T-helper 17 cell (primary cell): Measurements from ENCODE around the gene FRMD3. TPM values are rescaled to one million over a fixed set of nuclear protein-coding genes. Genes with fewer than 3 reads are reported as not detected.
"Not testable (repeated sequence)": the region's sequence is repeated elsewhere in the genome, so short reads cannot be mapped to it uniquely, and the experiment has no call there.

Experiments
- ATAC-seq: fragments of 150-1000 bp; cut with Tn5 transposase; 2 replicates; pipeline ENCODE4 v1.10.0; 2021; ENCODE audit warnings: mild to moderate bottlenecking, moderate library complexity
- DNase-seq, 3 donors: peaks; one replicate each; pipeline versions ENCODE4 v3.0.0 to v3.0.0-alpha.2; 2020 to 2021
- H3K9me3 ChIP-seq: one replicate; pipeline ENCODE4 v1.7.0; 2013; ENCODE audit warnings: low read length, mild to moderate bottlenecking; ENCODE audit not compliant: control insufficient read depth, poor library complexity, severe bottlenecking
- H3K27ac Mint-ChIP-seq: one replicate; pipeline ENCODE4 v1.8.0; 2022; ENCODE audit warnings: mild to moderate bottlenecking, moderate library complexity, mixed read lengths
- H3K27me3 Mint-ChIP-seq: one replicate; pipeline ENCODE4 v1.8.0; 2022; ENCODE audit warnings: mixed read lengths
- H3K36me3 Mint-ChIP-seq: one replicate; pipeline ENCODE4 v1.8.0; 2022; ENCODE audit warnings: low read depth, mixed read lengths
- H3K4me1 Mint-ChIP-seq: one replicate; pipeline ENCODE4 v1.8.0; 2022; ENCODE audit warnings: mild to moderate bottlenecking, mixed read lengths
- H3K4me3 Mint-ChIP-seq: one replicate; pipeline ENCODE4 v1.8.0; 2022; ENCODE audit warnings: mild to moderate bottlenecking, moderate library complexity, mixed read lengths
- total RNA-seq, 4 donors: library from RNA in 2 of 4; stranded (reverse) in 2 of 4; gene quantifications; one replicate each; pipeline ENCODE4 v1.2.3 and lab custom pipeline; 2022 to 2026

The FRMD3 gene
- total RNA-seq, 2 donors from 2014 or later, result 1.4 to 18.9 TPM

GRCh38 chr9:83384214-83384613 is 154.0 kb downstream of the FRMD3 start:
- no peak for ATAC-seq
- Mint-ChIP-seq H3K27me3 (no peaks in the 10 kb centered on the region), H3K4me3 (no peak overlapping the region), H3K27ac (no peak overlapping the region), H3K4me1 (no peaks in the 10 kb centered on the region), H3K36me3 (no peaks in the 10 kb centered on the region)
- no peak for DNase-seq
- peaks cover 3% of the 10 kb centered on the region for H3K9me3 ChIP-seq

GRCh38 chr9:83383034-83383433 is 155.2 kb downstream of the FRMD3 start:
- Mint-ChIP-seq H3K27ac (no peak overlapping the region), H3K4me3 (no peak overlapping the region), H3K27me3 (no peaks in the 10 kb centered on the region), H3K36me3 (no peaks in the 10 kb centered on the region), H3K4me1 (no peaks in the 10 kb centered on the region)
- ATAC-seq, result no peak
- H3K9me3 ChIP-seq, result peaks cover 3% of the 10 kb centered on the region
- no peak for DNase-seq

GRCh38 chr9:83382421-83382820 is 155.8 kb downstream of the FRMD3 start:
- no peak for DNase-seq
- peaks cover 3% of the 10 kb centered on the region for H3K9me3 ChIP-seq
- H3K27ac Mint-ChIP-seq, result no peak overlapping the region
- H3K4me3 Mint-ChIP-seq, result no peak overlapping the region
- ATAC-seq, result no peak
- no peaks in the 10 kb centered on the region for H3K36me3 Mint-ChIP-seq
- H3K4me1 Mint-ChIP-seq, result no peaks in the 10 kb centered on the region
- H3K27me3 Mint-ChIP-seq, result no peaks in the 10 kb centered on the region

GRCh38 chr9:83379045-83379444 is 159.2 kb downstream of the FRMD3 start:
- Mint-ChIP-seq H3K27ac (no peak overlapping the region), H3K4me3 (no peak overlapping the region), H3K36me3 (no peaks in the 10 kb centered on the region), H3K27me3 (no peaks in the 10 kb centered on the region), H3K4me1 (no peaks in the 10 kb centered on the region)
- ATAC-seq (no peak), DNase-seq (no peak)
- no peaks in the 10 kb centered on the region for H3K9me3 ChIP-seq

- H3K4me3 Mint-ChIP-seq, result no peak overlapping the region
- no peak for ATAC-seq
- no peaks in the 10 kb centered on the region for H3K9me3 ChIP-seq
- no peaks in the 10 kb centered on the region for H3K27me3 Mint-ChIP-seq
- no peaks in the 10 kb centered on the region for H3K4me1 Mint-ChIP-seq
- H3K27ac Mint-ChIP-seq, result no peak overlapping the region
- DNase-seq, result no peak
- H3K36me3 Mint-ChIP-seq, result no peaks in the 10 kb centered on the region
Measured at GRCh38 chr9:83372957-83373356, 165.2 kb downstream of the FRMD3 start.

GRCh38 chr9:83367326-83367725 is 170.9 kb downstream of the FRMD3 start:
- Mint-ChIP-seq H3K36me3 (no peaks in the 10 kb centered on the region), H3K27ac (no peak overlapping the region), H3K4me1 (no peaks in the 10 kb centered on the region), H3K4me3 (no peak overlapping the region), H3K27me3 (no peaks in the 10 kb centered on the region)
- no peaks in the 10 kb centered on the region for H3K9me3 ChIP-seq
- ATAC-seq, result no peak
- DNase-seq, result no peak

- Mint-ChIP-seq H3K27ac (no peak overlapping the region), H3K4me3 (no peak overlapping the region), H3K27me3 (no peaks in the 10 kb centered on the region), H3K4me1 (no peaks in the 10 kb centered on the region), H3K36me3 (no peaks in the 10 kb centered on the region)
- no peak for ATAC-seq
- H3K9me3 ChIP-seq, result no peaks in the 10 kb centered on the region
- DNase-seq, result no peak
Measured at GRCh38 chr9:83362341-83362995, 175.7 kb downstream of the FRMD3 start.

GRCh38 chr9:83359039-83359438 is 179.2 kb downstream of the FRMD3 start:
- Mint-ChIP-seq H3K36me3 (no peaks in the 10 kb centered on the region), H3K4me1 (no peaks in the 10 kb centered on the region), H3K27ac (no peak overlapping the region), H3K27me3 (no peaks in the 10 kb centered on the region), H3K4me3 (no peak overlapping the region)
- ATAC-seq, result no peak
- DNase-seq, result no peak
- H3K9me3 ChIP-seq, result no peaks in the 10 kb centered on the region

GRCh38 chr9:83358493-83358892 is 179.7 kb downstream of the FRMD3 start:
- H3K9me3 ChIP-seq, H3K4me1 Mint-ChIP-seq, ATAC-seq, DNase-seq, H3K4me3 Mint-ChIP-seq, H3K27me3 Mint-ChIP-seq, H3K27ac Mint-ChIP-seq, H3K36me3 Mint-ChIP-seq: not testable (repeated sequence)

- H3K27ac Mint-ChIP-seq, result no peak overlapping the region
- no peaks in the 10 kb centered on the region for H3K36me3 Mint-ChIP-seq
- DNase-seq (no peak), ATAC-seq (no peak)
- no peaks in the 10 kb centered on the region for H3K4me1 Mint-ChIP-seq
- no peaks in the 10 kb centered on the region for H3K27me3 Mint-ChIP-seq
- H3K4me3 Mint-ChIP-seq, result no peak overlapping the region
- H3K9me3 ChIP-seq, result no peaks in the 10 kb centered on the region
Measured at GRCh38 chr9:83355729-83356151, 182.5 kb downstream of the FRMD3 start.

GRCh38 chr9:83355024-83355444 is 183.2 kb downstream of the FRMD3 start:
- no peak overlapping the region for H3K4me3 Mint-ChIP-seq
- H3K9me3 ChIP-seq, result no peaks in the 10 kb centered on the region
- no peaks in the 10 kb centered on the region for H3K4me1 Mint-ChIP-seq
- H3K27ac Mint-ChIP-seq, result no peak overlapping the region
- no peaks in the 10 kb centered on the region for H3K27me3 Mint-ChIP-seq
- ATAC-seq, result no peak
- DNase-seq, result no peak
- no peaks in the 10 kb centered on the region for H3K36me3 Mint-ChIP-seq

- DNase-seq, result no peak
- Mint-ChIP-seq H3K4me3 (no peak overlapping the region), H3K36me3 (no peaks in the 10 kb centered on the region), H3K27ac (no peak overlapping the region), H3K27me3 (no peaks in the 10 kb centered on the region), H3K4me1 (peaks cover 2% of the 10 kb centered on the region)
- no peak for ATAC-seq
- no peaks in the 10 kb centered on the region for H3K9me3 ChIP-seq
Measured at GRCh38 chr9:83349031-83349430, 189.2 kb downstream of the FRMD3 start.

- ATAC-seq, result no peak
- Mint-ChIP-seq H3K4me1 (peaks cover 2% of the 10 kb centered on the region), H3K4me3 (no peak overlapping the region), H3K27ac (no peak overlapping the region), H3K36me3 (no peaks in the 10 kb centered on the region), H3K27me3 (no peaks in the 10 kb centered on the region)
- H3K9me3 ChIP-seq, result no peaks in the 10 kb centered on the region
- DNase-seq, result no peak
Measured at GRCh38 chr9:83346655-83347420, 191.4 kb downstream of the FRMD3 start.
